ENCODE results near the gene DRC1.
A peak's percentile ranks its signal among the peaks of the same experiment; 100 is the strongest.

DRC1 gene

DNA sequence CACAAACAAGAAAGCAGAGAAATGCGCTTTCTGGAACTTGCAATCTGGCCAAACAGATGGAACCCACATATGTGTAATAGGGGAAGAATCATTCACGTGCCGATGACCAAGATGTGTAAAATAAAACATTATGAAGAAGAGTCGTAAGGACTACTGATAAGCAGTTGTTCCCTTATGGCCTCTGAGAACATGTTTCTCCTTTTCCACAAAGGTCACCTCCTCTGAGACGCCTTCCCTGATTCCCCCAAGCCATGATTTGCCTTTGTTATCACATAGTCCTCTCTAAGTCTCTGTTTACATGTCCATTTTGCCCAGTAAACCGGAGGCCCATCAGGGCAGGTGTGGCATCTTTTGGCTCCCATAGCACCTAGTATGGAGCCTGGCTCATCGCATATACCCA is 68.2 kb downstream of the DRC1 start:
- no peak overlapping the region for H3K4me3 ChIP-seq (ENCODE audit: low read depth, low read length)
- in situ Hi-C loops (cut with HindIII; ENCODE audit: low sequenced_read_pairs), result no loop called here
- no peak for DNase-seq (ENCODE audit: low read depth, low spot score)
- TF ChIP-seq CTCF (IDR thresholded peaks at IDR 0.05; ENCODE audit: low read depth, low read length), result no peak

- no peak for TF ChIP-seq CTCF (IDR thresholded peaks at IDR 0.05; ENCODE audit: low read depth, low read length)
- H3K4me3 ChIP-seq (ENCODE audit: low read depth, low read length), result no peak overlapping the region
- in situ Hi-C loops (cut with HindIII; ENCODE audit: low sequenced_read_pairs), result no loop called here
- DNase-seq (ENCODE audit: low read depth, low spot score), result no peak
These were observed 69.0 kb downstream of the DRC1 start for GRCh38 chr2:26470601-26471260.

- in situ Hi-C loops (cut with HindIII; ENCODE audit: low sequenced_read_pairs), result no loop called here
- TF ChIP-seq CTCF (IDR thresholded peaks at IDR 0.05; ENCODE audit: low read depth, low read length), result peak; percentile 2
- no peak for DNase-seq (ENCODE audit: low read depth, low spot score)
These were observed 69.6 kb downstream of the DRC1 start for GRCh38 chr2:26471289-26471688.

GRCh38 chr2:26471766-26472706 is 70.3 kb downstream of the DRC1 start:
- no peak for DNase-seq (ENCODE audit: low read depth, low spot score)
- in situ Hi-C loops (cut with HindIII; ENCODE audit: low sequenced_read_pairs), result no loop called here
- TF ChIP-seq CTCF (IDR thresholded peaks at IDR 0.05; ENCODE audit: low read depth, low read length), result no peak
- H3K4me3 ChIP-seq (ENCODE audit: low read depth, low read length), result no peak overlapping the region

More at GRCh38 chr2:26471289-26471688, 69.6 kb downstream of the DRC1 start:
- no peak overlapping the region for H3K4me3 ChIP-seq (ENCODE audit: low read depth, low read length)

DNA sequence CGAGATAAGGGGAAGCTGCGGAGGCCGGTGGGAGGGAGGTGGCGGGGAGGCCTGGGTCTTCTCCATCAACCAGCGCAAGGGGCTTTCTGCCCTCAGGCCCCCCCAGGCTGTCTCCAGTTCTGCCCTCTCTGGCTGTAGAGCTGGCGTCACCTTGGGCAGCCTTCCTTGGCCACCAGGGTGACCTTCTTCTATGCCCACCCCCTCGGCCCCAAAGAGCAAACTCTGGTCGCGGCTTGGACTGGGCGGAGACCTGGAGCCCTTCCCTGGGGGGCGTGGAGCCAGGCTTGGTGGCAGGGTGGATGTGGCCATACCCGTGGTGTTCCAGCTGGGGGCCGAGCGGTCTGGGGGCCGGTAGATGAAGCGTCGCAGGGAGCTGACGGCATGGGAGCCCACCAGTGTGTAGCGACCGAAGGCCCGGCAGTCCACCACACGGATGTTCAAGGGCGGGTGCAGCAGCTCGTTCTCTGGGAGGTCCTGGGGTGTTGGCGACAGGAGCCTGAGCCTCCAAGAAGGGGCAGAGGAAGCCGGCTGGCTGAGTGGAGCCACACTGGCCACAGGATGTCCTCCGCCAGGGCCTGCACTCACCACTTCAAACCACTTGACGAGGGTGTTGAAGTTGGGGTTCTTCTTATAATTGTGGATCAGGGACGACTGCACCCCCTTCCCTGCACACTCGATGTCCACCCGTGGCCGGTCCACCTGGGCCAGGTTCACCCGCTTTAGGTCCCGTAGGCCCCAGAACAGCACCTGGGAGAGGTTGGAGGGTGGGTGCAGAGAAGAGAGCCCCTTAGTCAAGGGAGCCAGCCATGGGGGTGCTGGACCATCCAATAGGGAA is 71.3 kb downstream of the DRC1 start:
- TF ChIP-seq CTCF (IDR thresholded peaks at IDR 0.05; ENCODE audit: low read depth, low read length), result no peak
- no peak overlapping the region for H3K4me3 ChIP-seq (ENCODE audit: low read depth, low read length)
- in situ Hi-C loops (cut with HindIII; ENCODE audit: low sequenced_read_pairs), result no loop called here
- no peak for DNase-seq (ENCODE audit: low read depth, low spot score)

DNA sequence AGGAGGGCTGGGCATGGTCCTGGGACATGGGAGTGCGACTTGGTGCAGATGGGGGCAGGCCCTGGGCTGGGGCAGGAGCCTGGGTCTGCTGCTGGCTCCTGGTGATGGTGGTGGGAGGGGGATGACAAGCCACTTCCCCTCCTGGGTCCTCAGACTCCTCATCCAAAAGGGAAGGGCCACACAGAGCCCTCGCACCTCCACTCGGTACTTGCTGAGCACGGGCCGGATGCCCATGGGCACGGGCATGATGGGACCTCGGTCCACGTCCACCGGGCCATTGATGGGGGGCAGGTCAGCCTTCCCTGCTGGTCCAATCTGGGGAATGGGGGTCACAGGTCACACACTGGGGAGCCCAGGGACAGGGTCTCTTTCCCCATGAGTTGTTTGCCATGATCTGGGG is 72.1 kb downstream of the DRC1 start:
- in situ Hi-C loops (cut with HindIII; ENCODE audit: low sequenced_read_pairs), result no loop called here
- no peak overlapping the region for H3K4me3 ChIP-seq (ENCODE audit: low read depth, low read length)
- no peak for DNase-seq (ENCODE audit: low read depth, low spot score)
- no peak for TF ChIP-seq CTCF (IDR thresholded peaks at IDR 0.05; ENCODE audit: low read depth, low read length)
